GM18858 (cell line): ENCODE measurements around the gene DNAJC5.
"Not testable (repeated sequence)": the region's sequence is repeated elsewhere in the genome, so short reads cannot be mapped to it uniquely, and the experiment has no call there.

Experiments
- ATAC-seq: cut with Tn5 transposase; IDR thresholded peaks from one replicate; pipeline ENCODE4 v1.9.1; 2021; ENCODE audit not compliant: unreplicated experiment

DNAJC5 gene

DNA sequence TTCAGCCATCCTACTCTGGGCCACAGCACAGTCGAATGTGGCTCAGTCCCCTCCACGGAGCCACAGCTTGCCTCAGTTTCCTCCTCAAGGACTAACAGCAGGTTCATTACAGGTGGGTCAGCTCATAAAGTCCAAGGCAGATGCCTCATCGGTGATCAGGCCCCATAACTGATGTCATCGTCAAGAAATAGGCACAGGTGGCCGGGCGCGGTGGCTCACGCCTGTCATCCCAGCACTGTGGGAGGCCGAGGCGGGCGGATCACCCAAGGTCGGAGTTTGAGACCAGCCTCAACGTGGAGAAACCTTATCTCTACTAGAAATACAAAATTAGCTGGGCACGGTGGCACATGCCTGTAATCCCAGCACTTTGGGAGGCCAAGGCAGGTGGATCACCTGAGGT, 57.8 kb downstream of the DNAJC5 start:
- no peak for ATAC-seq

DNA sequence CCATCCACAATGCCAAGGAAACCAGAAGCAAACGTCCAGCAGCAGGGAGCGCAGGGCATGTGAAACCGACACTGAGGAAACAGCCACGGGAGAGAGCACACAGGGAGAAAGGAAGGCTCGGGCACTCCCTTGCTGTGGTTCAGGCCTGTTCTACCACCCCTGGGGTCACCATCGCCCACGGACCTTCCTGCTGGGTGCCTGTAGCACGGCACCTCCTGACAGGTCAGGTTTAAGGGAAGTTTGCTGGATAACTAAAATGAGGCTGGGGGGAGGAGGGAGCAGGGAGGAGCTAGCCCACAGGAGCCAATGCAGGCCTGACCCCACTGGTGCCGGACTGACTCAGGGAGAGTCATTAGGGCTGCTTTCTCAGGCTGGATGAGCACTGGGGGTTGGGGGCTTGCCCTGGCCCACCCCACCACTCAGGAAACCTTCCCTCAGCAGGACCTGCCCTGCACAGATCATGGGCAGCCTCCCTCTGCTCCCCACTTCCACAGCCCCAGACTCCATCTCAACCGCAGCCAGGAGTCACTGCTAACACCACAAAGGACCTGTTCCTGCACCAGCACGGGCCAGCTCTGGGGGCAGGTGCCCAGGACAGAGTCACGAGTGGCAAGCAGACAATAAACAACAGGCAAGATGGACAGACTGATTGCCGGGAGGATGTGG, 59.0 kb downstream of the DNAJC5 start:
- ATAC-seq, result no peak

DNA sequence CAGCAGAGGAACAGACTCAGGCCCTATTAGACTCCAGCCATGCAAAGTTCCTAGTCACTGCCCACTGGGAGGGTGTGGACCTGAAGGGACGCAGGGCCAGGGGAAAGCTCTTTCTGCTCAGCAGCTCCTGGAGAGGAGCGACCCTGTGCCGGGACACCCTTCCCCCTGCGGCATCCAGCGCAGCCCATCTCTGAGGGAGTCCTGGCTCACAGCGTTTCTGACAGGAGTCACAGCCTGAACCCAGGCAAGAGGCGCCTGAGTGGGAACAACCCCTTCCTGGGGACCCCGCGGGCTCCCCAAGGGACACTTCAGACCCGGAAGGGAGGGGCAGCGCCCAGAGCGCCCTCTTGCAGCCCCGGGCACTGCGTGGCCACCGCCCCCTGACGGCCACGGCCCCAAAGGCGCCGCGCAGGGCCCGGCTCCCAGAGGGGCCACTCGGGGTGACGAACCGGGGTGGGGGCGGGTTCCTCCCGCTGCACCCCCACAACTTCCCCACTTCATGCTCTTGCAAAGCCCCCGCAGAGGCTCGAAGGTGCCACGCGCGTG, 60.4 kb downstream of the DNAJC5 start:
- no peak for ATAC-seq

DNA sequence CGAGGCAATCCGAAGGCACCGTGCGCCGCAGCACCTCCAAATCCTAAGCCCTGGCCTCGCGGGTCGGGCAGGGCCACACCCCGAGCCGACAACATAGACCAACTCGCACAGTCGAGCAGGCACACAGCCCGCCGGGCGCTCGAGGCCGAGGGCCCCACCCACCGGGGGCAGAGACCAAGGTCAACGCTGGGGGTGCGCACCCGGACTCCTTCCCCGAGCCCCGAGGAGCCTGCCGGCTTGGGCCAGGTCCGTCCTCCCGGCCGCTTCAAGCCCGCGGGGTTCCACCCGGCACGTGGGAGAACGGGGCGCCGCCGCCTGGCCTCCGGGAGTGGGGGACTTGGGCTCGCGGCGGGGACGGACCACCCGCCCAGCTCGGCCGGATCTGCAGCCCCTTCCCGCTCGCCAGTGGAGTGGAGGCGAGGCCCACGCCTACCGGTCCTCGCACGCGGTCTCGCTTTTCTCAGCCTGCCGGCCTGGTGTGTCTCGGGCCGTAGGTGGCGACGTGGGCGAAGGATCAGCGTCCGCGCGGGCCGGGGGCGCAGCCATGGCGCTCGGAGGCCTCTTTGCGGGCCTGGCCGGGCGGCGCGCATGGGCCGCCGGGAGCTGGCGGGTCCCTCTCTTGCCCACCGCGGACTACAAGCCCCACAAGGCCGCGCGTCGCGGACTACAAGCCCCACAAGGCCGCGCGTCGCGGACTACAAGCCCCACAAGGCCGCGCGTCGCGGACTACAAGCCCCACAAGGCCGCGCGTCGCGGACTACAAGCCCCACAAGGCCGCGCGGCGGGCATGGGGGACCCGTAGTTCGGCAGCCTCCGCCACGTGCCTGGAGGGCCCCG, 61.1 kb downstream of the DNAJC5 start, which contains the start of gene UCKL1:
TSS of gene UCKL1 (minus strand) at position 590 of the 837 bp plus-strand sequence. CDS start at position 546, 44 bp downstream.
- ATAC-seq, result peak; percentile 45

DNA sequence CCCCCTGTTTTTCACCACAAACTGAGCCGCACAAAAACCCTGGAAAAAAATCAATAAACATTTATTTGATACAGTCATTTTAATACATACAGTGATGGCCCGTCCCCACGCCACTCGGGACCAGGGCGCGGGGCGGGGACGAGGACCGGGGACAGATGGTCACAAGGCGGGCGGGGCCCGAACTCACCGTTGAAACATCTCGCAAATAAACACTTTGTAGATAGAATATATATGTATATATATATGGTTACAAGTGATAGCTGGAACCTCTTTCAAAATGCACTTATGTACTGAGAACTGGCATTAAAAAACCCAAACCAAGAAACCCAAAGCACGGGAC, 61.7 kb downstream of the DNAJC5 start:
- peak; percentile 16 for ATAC-seq

GRCh38 chr20:63957004-63957689, 62.2 kb downstream of the DNAJC5 start:
- no peak for ATAC-seq

DNA sequence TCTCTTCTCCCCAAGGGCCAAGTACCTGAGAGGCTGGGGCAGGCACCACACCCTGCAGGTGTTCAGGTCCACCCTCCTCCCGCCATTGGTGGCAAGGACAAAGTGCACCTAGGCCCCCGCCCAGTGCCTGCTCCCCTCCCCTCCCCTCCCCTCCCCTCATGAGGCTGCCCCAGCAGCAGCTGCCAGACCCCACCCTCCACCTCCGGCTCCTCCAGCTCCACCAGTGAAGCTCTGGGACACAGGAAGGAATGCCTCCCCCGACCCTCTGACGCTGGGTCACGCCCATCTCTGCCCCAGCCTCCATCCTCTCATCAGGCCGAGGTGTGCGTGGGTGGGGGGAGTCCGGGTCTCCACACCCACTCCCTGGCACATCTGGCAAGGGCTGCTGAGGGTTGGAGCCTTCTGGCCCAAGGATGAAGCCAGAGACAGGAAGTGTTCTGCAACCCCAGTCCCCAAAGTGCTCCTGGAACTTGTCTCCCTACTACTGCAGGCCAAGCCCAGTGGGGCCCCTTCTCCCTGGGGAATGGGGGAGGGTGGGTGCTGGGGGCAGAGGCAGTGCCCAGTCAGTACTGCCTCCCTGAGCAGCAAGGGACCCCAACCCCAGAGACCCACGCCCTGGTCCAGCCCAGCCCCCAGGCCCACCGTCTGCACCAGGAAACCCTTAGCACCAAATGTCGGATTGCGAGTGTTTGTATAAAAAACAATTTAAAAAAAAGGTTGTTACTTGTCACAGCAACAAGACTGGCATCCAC, 62.9 kb downstream of the DNAJC5 start:
- ATAC-seq, result no peak

- ATAC-seq, result no peak
Measured at GRCh38 chr20:63958471-63958870, 63.5 kb downstream of the DNAJC5 start.

DNA sequence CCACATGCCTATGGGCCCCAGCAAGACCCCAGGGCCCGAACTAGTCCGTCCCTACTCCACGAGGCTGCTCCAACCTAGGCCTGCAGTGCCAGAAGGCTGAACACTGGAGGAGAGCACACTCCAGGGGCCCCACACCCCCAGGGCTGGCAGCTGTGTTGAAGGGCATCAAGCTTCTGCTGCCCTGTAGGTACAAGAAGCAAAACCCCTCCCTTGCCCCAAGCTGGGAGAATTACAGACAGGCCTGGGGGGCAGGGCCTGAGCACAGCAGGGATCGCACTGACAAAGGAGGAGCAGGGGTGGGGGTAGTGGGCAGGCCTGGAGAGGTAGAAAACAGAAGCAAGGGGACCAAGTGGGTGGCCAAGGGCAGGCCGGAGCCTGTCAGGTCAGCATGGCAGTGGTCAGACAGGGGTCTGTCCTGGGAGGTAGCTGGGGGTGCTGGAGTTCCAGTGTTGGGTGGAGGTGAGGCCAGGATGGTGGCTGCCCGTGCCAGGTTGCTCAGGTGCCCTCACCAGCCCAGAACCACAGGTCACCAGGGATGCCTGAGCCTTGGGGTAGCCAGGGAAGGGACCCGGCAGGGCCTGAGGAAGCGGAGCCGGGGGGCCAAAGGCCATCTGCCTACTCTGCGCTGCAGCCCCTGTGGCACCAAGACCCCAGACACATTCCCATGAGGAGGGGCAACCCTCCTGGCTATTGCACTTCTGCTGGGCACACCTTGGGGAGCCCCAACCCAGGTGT, 64.2 kb downstream of the DNAJC5 start:
- no peak for ATAC-seq

- ATAC-seq, result no peak
Measured at GRCh38 chr20:63959699-63960075, 64.8 kb downstream of the DNAJC5 start.

DNA sequence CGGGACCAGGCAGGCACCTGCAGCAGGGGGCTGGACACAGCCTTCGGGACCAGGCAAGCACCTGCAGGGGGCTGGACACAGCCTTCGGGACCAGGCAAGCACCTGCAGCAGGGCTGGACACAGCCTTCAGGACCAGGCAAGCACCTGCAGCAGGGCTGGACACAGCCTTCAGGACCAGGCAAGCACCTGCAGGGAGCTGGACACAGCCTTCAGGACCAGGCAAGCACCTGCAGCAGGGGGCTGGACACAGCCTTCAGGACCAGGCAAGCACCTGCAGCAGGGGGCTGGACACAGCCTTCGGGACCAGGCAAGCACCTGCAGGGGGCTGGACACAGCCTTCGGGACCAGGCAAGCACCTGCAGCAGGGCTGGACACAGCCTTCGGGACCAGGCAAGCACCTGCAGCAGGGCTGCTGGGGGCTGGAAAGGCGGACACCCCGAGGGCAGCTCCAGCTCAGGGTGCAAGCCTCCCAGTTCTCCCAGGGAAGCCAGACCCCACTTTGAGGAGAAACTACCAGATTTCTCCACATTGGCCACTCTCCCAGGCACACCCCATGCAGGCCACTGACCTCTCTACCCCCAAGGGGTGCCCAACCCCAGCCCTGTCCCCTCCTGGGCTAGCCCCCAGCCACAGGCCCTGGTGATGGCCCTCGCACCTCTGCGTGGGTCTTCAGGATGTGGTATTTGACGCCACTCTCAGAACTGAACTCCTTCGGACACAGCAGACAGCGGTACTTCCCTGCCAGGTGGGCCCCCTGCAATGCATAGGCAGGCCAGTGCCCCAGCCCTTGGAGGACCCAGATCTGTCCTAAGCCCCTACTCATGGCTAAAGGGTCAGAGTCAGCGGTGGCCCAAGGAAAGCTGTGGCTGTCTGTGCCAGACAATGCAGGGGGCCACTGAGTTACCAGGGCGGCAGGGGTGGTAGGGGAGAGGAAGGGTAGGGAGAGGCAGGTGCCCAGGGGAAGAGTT, 66.0 kb downstream of the DNAJC5 start:
- not testable (repeated sequence) for ATAC-seq

GRCh38 chr20:63961664-63962425, 66.9 kb downstream of the DNAJC5 start:
- ATAC-seq, result no peak

- ATAC-seq, result no peak
Measured at GRCh38 chr20:63962426-63963347, 67.8 kb downstream of the DNAJC5 start.

- ATAC-seq, result no peak
Measured at GRCh38 chr20:63963348-63963741, 68.4 kb downstream of the DNAJC5 start.

GRCh38 chr20:63963784-63964301, 68.9 kb downstream of the DNAJC5 start:
- no peak for ATAC-seq

- ATAC-seq, result no peak
Measured at GRCh38 chr20:63964412-63964811, 69.5 kb downstream of the DNAJC5 start.
